WTC11 (cell line): ENCODE results near the gene IL10RB. TPM values are rescaled to one million over a fixed set of nuclear protein-coding genes. Genes with fewer than 3 reads are reported as not detected.

Experiments used
- ATAC-seq: fragments of 200-7000 bp; cut with Tn5 transposase; 2 replicates; pipeline ENCODE4 v1.10.0; 2021; ENCODE audit warnings: mild to moderate bottlenecking, moderate library complexity
- CTCF ChIA-PET: fragments of 300-600 bp; sonication (Branson Sonifier 250); formaldehyde crosslinking; loops from one replicate; lab custom pipeline; 2021; ENCODE audit warnings: antibody characterized with exemption; lab: Charles Lee
- POLR2A ChIA-PET: fragments of 350-600 bp; sonication (Branson Sonifier 250); formaldehyde crosslinking; loops from one replicate; lab custom pipeline; 2021; ENCODE audit warnings: antibody characterized with exemption; lab: Charles Lee
- DNase-seq: peaks from one replicate; pipeline ENCODE4 v3.0.0; 2021; ENCODE audit warnings: low spot score
- H3K27ac Mint-ChIP-seq: 2 replicates; pipeline ENCODE4 v1.8.0; 2021; ENCODE audit warnings: mixed read lengths
- H3K27me3 Mint-ChIP-seq: 2 replicates; pipeline ENCODE4 v1.8.0; 2021; ENCODE audit warnings: low read depth, mild to moderate bottlenecking, moderate library complexity, mixed read lengths
- H3K36me3 Mint-ChIP-seq: 2 replicates; pipeline ENCODE4 v1.8.0; 2021; ENCODE audit warnings: mixed read lengths
- H3K4me1 Mint-ChIP-seq: 2 replicates; pipeline ENCODE4 v1.8.0; 2022; ENCODE audit warnings: mixed read lengths
- H3K4me3 Mint-ChIP-seq: 2 replicates; pipeline ENCODE4 v1.8.0; 2021; ENCODE audit warnings: mild to moderate bottlenecking, moderate library complexity, mixed read lengths
- H3K9me3 Mint-ChIP-seq: 2 replicates; pipeline ENCODE4 v1.8.0; 2021; ENCODE audit warnings: mixed read lengths
- AR ChIP-seq: fragments of 250-450 bp; sonication (Bioruptor Pico); IDR thresholded peaks from 2 replicates; pipeline ENCODE4 v1.9.0; 2021; ENCODE audit warnings: mild to moderate bottlenecking
- CBFB ChIP-seq: sonication (generic); formaldehyde crosslinking; IDR thresholded peaks from 2 replicates; pipeline ENCODE4 v1.8.1; 2022; ENCODE audit warnings: mild to moderate bottlenecking, low read depth, missing genetic modification reagents
- ESRRA ChIP-seq: sonication (generic); formaldehyde crosslinking; IDR thresholded peaks from 2 replicates; pipeline ENCODE4 v1.8.1; 2022; ENCODE audit warnings: mild to moderate bottlenecking, missing genetic modification reagents, borderline replicate concordance
- FOXP4 ChIP-seq: sonication (generic); formaldehyde crosslinking; IDR thresholded peaks from 2 replicates; pipeline ENCODE4 v1.8.0; 2022; ENCODE audit warnings: mild to moderate bottlenecking, missing genetic modification reagents
- IRF1 ChIP-seq: sonication (generic); formaldehyde crosslinking; IDR thresholded peaks from 2 replicates; pipeline ENCODE4 v1.8.0; 2023; ENCODE audit warnings: missing genetic modification reagents
- MYBL2 ChIP-seq: sonication (generic); formaldehyde crosslinking; IDR thresholded peaks from 2 replicates; pipeline ENCODE4 v1.8.1; 2023; ENCODE audit warnings: mild to moderate bottlenecking, moderate library complexity, missing genetic modification reagents
- SMAD4 ChIP-seq: sonication (generic); formaldehyde crosslinking; IDR thresholded peaks from 2 replicates; pipeline ENCODE4 v1.8.0; 2022; ENCODE audit warnings: mild to moderate bottlenecking, missing genetic modification reagents
- STAT6 ChIP-seq: sonication (generic); formaldehyde crosslinking; conservative IDR thresholded peaks from 2 replicates; pipeline ENCODE4 v1.8.1; 2023; ENCODE audit warnings: mild to moderate bottlenecking, low read depth, missing genetic modification reagents, moderate library complexity
- ZNF317 ChIP-seq: sonication (generic); formaldehyde crosslinking; IDR thresholded peaks from 2 replicates; pipeline ENCODE4 v1.8.1; 2023; ENCODE audit warnings: low read depth, mild to moderate bottlenecking, moderate library complexity, missing genetic modification reagents, borderline replicate concordance
- ZNF671 ChIP-seq: fragments of 250-450 bp; sonication (Bioruptor Pico); IDR thresholded peaks from 2 replicates; pipeline ENCODE4 v1.8.0; 2021; ENCODE audit warnings: mild to moderate bottlenecking
- total RNA-seq: library from RNA; stranded (reverse); gene quantifications from 3 replicates; pipeline ENCODE4 v1.2.3, GENCODE V29; 2021
- TF ChIP-seq, protein P1 (sequence below): sonication (generic); formaldehyde crosslinking; IDR thresholded peaks from 2 replicates; pipeline ENCODE4 v1.8.1; 2023; ENCODE audit warnings: mild to moderate bottlenecking, missing genetic modification reagents, moderate library complexity
- TF ChIP-seq, protein P2 (sequence below): fragments of 250-450 bp; sonication (Bioruptor Pico); IDR thresholded peaks from 2 replicates; pipeline ENCODE4 v1.8.0; 2021; ENCODE audit warnings: mild to moderate bottlenecking
- TF ChIP-seq, protein P3 (sequence below): sonication (generic); formaldehyde crosslinking; IDR thresholded peaks from 2 replicates; pipeline ENCODE4 v1.8.0; 2023; ENCODE audit warnings: missing genetic modification reagents, mild to moderate bottlenecking, borderline replicate concordance
- TF ChIP-seq, protein P4 (sequence below): sonication (generic); formaldehyde crosslinking; IDR thresholded peaks from 2 replicates; pipeline ENCODE4 v1.8.1; 2023; ENCODE audit warnings: mild to moderate bottlenecking, missing genetic modification reagents

The IL10RB gene
- total RNA-seq, 1 experiment from 2014 or later: 3.7 TPM

GRCh38 chr21:33301632-33302002 is 35.5 kb downstream of the IL10RB start:
- no peak for ATAC-seq
- POLR2A ChIA-PET: no interaction called here
- Mint-ChIP-seq H3K9me3 (no peaks in the 10 kb centered on the region), H3K27ac (no peak overlapping the region), H3K36me3 (no peaks in the 10 kb centered on the region), H3K27me3 (no peaks in the 10 kb centered on the region), H3K4me1 (peaks cover 8% of the 10 kb centered on the region), H3K4me3 (no peak overlapping the region)
- no peak for DNase-seq
- CTCF ChIA-PET: interaction anchor here (0.6 to 1.0 kb wide), 2 partner anchors 13 to 179 kb away, joined by 3 read pairs; partner anchors contain the start of gene TMEM50B
- TF ChIP-seq, protein P1, sequence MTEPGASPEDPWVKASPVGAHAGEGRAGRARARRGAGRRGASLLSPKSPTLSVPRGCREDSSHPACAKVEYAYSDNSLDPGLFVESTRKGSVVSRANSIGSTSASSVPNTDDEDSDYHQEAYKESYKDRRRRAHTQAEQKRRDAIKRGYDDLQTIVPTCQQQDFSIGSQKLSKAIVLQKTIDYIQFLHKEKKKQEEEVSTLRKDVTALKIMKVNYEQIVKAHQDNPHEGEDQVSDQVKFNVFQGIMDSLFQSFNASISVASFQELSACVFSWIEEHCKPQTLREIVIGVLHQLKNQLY: no peak
- no peak for TF ChIP-seq IRF1 (CRISPR knock-in tag)
- no peak for TF ChIP-seq STAT6
- TF ChIP-seq ZNF317 (CRISPR knock-in tag): no peak

DNA sequence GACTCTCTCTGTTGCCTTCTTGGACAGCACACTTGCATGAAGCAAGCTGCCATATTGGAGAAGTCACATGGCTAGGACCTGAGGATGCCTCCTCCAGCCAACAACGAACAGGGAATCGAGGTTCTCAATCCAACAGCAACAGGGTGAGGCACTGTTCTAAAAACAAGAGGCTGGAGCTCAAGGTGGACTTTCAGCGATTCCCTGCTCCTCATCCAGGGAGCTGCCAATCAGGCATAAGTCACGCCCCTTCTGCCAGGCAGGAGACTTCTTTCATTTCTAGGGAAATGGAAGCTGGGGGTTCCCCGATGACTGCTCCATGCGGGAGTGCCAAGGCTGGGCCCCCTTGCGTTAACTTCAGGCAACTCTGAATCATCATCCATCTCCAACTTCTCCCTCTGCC is 35.9 kb downstream of the IL10RB start:
- no peak overlapping the region for H3K4me3 Mint-ChIP-seq
- H3K27ac Mint-ChIP-seq: no peak overlapping the region
- H3K27me3 Mint-ChIP-seq: no peaks in the 10 kb centered on the region
- no peak for DNase-seq
- CTCF ChIA-PET: interaction anchor here (0.6 to 1.4 kb wide), 3 partner anchors 12 to 178 kb away, joined by 3 read pairs; partner anchors contain the start of gene TMEM50B
- peaks cover 8% of the 10 kb centered on the region for H3K4me1 Mint-ChIP-seq
- ATAC-seq: no peak
- no peaks in the 10 kb centered on the region for H3K36me3 Mint-ChIP-seq
- H3K9me3 Mint-ChIP-seq: no peaks in the 10 kb centered on the region
- POLR2A ChIA-PET: no interaction called here
- TF ChIP-seq ZNF671 (CRISPR knock-in tag) (no peak), SMAD4 (CRISPR knock-in tag) (no peak), MYBL2 (no peak), CBFB (no peak), FOXP4 (CRISPR knock-in tag) (no peak), ESRRA (no peak), AR (CRISPR knock-in tag) (no peak)
- TF ChIP-seq, protein P2, sequence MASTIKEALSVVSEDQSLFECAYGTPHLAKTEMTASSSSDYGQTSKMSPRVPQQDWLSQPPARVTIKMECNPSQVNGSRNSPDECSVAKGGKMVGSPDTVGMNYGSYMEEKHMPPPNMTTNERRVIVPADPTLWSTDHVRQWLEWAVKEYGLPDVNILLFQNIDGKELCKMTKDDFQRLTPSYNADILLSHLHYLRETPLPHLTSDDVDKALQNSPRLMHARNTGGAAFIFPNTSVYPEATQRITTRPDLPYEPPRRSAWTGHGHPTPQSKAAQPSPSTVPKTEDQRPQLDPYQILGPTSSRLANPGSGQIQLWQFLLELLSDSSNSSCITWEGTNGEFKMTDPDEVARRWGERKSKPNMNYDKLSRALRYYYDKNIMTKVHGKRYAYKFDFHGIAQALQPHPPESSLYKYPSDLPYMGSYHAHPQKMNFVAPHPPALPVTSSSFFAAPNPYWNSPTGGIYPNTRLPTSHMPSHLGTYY (CRISPR knock-in tag): no peak
- TF ChIP-seq, protein P3, sequence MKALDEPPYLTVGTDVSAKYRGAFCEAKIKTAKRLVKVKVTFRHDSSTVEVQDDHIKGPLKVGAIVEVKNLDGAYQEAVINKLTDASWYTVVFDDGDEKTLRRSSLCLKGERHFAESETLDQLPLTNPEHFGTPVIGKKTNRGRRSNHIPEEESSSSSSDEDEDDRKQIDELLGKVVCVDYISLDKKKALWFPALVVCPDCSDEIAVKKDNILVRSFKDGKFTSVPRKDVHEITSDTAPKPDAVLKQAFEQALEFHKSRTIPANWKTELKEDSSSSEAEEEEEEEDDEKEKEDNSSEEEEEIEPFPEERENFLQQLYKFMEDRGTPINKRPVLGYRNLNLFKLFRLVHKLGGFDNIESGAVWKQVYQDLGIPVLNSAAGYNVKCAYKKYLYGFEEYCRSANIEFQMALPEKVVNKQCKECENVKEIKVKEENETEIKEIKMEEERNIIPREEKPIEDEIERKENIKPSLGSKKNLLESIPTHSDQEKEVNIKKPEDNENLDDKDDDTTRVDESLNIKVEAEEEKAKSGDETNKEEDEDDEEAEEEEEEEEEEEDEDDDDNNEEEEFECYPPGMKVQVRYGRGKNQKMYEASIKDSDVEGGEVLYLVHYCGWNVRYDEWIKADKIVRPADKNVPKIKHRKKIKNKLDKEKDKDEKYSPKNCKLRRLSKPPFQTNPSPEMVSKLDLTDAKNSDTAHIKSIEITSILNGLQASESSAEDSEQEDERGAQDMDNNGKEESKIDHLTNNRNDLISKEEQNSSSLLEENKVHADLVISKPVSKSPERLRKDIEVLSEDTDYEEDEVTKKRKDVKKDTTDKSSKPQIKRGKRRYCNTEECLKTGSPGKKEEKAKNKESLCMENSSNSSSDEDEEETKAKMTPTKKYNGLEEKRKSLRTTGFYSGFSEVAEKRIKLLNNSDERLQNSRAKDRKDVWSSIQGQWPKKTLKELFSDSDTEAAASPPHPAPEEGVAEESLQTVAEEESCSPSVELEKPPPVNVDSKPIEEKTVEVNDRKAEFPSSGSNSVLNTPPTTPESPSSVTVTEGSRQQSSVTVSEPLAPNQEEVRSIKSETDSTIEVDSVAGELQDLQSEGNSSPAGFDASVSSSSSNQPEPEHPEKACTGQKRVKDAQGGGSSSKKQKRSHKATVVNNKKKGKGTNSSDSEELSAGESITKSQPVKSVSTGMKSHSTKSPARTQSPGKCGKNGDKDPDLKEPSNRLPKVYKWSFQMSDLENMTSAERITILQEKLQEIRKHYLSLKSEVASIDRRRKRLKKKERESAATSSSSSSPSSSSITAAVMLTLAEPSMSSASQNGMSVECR (CRISPR knock-in tag): no peak
- TF ChIP-seq, protein P4, sequence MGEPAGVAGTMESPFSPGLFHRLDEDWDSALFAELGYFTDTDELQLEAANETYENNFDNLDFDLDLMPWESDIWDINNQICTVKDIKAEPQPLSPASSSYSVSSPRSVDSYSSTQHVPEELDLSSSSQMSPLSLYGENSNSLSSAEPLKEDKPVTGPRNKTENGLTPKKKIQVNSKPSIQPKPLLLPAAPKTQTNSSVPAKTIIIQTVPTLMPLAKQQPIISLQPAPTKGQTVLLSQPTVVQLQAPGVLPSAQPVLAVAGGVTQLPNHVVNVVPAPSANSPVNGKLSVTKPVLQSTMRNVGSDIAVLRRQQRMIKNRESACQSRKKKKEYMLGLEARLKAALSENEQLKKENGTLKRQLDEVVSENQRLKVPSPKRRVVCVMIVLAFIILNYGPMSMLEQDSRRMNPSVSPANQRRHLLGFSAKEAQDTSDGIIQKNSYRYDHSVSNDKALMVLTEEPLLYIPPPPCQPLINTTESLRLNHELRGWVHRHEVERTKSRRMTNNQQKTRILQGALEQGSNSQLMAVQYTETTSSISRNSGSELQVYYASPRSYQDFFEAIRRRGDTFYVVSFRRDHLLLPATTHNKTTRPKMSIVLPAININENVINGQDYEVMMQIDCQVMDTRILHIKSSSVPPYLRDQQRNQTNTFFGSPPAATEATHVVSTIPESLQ (CRISPR knock-in tag): no peak
